Thymus (tissue), 11 donors: Measurements from ENCODE around the gene TNS3. TPM values are rescaled to one million over a fixed set of nuclear protein-coding genes. Genes with fewer than 3 reads are reported as not detected.

Experiments used
- DNase-seq, 9 donors: peaks; one replicate each; pipeline ENCODE4 v3.0.0-alpha.2; 2013; ENCODE audit warnings: low spot score in 9 of 9, low read depth in 6 of 9, missing footprints in 1 of 9
- H3K27ac ChIP-seq, 2 donors: one replicate each; pipeline ENCODE4 v1.5.1; 2013; ENCODE audit warnings: control low read depth in 1 of 2, low read depth in 1 of 2, low read length in 1 of 2, mild to moderate bottlenecking in 1 of 2, moderate library complexity in 1 of 2
- H3K27me3 ChIP-seq, 2 donors: one replicate each; pipeline ENCODE4 v1.5.1; 2013; ENCODE audit warnings: low read length in 1 of 2; ENCODE audit not compliant: control insufficient read depth in 2 of 2, insufficient read depth in 1 of 2
- H3K36me3 ChIP-seq, 2 donors: one replicate each; pipeline ENCODE4 v1.5.1; 2013; ENCODE audit warnings: low read length in 1 of 2, mild to moderate bottlenecking in 1 of 2, moderate library complexity in 1 of 2; ENCODE audit not compliant: control insufficient read depth in 2 of 2, insufficient read depth in 2 of 2
- H3K4me1 ChIP-seq, 2 donors: one replicate each; pipeline ENCODE4 v1.5.1; 2013; ENCODE audit warnings: low read length in 2 of 2; ENCODE audit not compliant: control insufficient read depth in 2 of 2, insufficient read depth in 2 of 2
- H3K4me3 ChIP-seq, 2 donors: one replicate each; pipeline ENCODE4 v1.5.1; 2013; ENCODE audit warnings: low read length in 2 of 2, control low read depth in 1 of 2, mild to moderate bottlenecking in 1 of 2
- H3K9me3 ChIP-seq, 2 donors: one replicate each; pipeline ENCODE4 v1.5.1; 2013; ENCODE audit warnings: low read length in 1 of 2, mild to moderate bottlenecking in 1 of 2; ENCODE audit not compliant: control insufficient read depth in 2 of 2, insufficient read depth in 1 of 2
- WGBS: extraction: QIAGEN DNeasy Blood & Tissue Kit; methylation state at CpG from one replicate; pipeline ENCODE4 v1.1.7; 2013; 5-methylcytosine and 5-hydroxymethylcytosine counted together
- polyA plus RNA-seq: library from polyadenylated mRNA; stranded (reverse); fragments of 200-250 nt; gene quantifications from one replicate; pipeline ENCODE4 v1.2.3, GENCODE V29; 2013
- total RNA-seq: library from RNA; stranded (reverse); fragments of 120-200 nt; gene quantifications from one replicate; pipeline ENCODE4 v1.2.4, GENCODE V29; 2013
- donor health status: healthy.

TNS3 gene
- total and polyA plus RNA-seq, 2 donors: 5.9 to 6.2 TPM

- Histone ChIP-seq H3K4me3 (no peak overlapping the region), H3K9me3 (no peaks in the 10 kb centered on the region), H3K36me3 (no peaks in the 10 kb centered on the region), H3K27me3 (no peaks in the 10 kb centered on the region), H3K4me1 (no peaks in the 10 kb centered on the region), H3K27ac (no peak overlapping the region)
- no peak for DNase-seq
- 95% methylated on average over 6 of the region's 6 CpGs for WGBS
Observed at GRCh38 chr7:47347346-47347745, 234.6 kb downstream of the TNS3 start.

- no peak overlapping the region for H3K27ac ChIP-seq
- no peak overlapping the region for H3K4me3 ChIP-seq
- no peaks in the 10 kb centered on the region for H3K4me1 ChIP-seq
- H3K9me3 ChIP-seq: no peaks in the 10 kb centered on the region
- H3K27me3 ChIP-seq: no peaks in the 10 kb centered on the region
- no peak for DNase-seq
- H3K36me3 ChIP-seq: no peaks in the 10 kb centered on the region
- WGBS: 97% methylated on average over 7 of the region's 7 CpGs
Observed at GRCh38 chr7:47346377-47346914, 235.5 kb downstream of the TNS3 start.

- no peaks in the 10 kb centered on the region for H3K36me3 ChIP-seq
- no peak overlapping the region for H3K27ac ChIP-seq
- no peaks in the 10 kb centered on the region for H3K27me3 ChIP-seq
- H3K4me1 ChIP-seq: no peaks in the 10 kb centered on the region
- no peak overlapping the region for H3K4me3 ChIP-seq
- no peak for DNase-seq
- H3K9me3 ChIP-seq: no peaks in the 10 kb centered on the region
- 95% methylated on average over 11 of the region's 11 CpGs for whole genome bisulfite sequencing
Observed at GRCh38 chr7:47345857-47346298, 236.0 kb downstream of the TNS3 start.

- H3K4me3 ChIP-seq: no peak overlapping the region
- no peak overlapping the region for H3K27ac ChIP-seq
- DNase-seq: no peak
- H3K9me3 ChIP-seq: no peaks in the 10 kb centered on the region
- H3K36me3 ChIP-seq: no peaks in the 10 kb centered on the region
- H3K4me1 ChIP-seq: no peaks in the 10 kb centered on the region
- no peaks in the 10 kb centered on the region for H3K27me3 ChIP-seq
- WGBS: 97% methylated on average over 32 of the region's 32 CpGs
Observed at GRCh38 chr7:47344171-47344955, 237.5 kb downstream of the TNS3 start.

- Histone ChIP-seq H3K9me3 (no peaks in the 10 kb centered on the region), H3K27me3 (no peaks in the 10 kb centered on the region), H3K36me3 (no peaks in the 10 kb centered on the region), H3K4me1 (no peaks in the 10 kb centered on the region), H3K27ac (no peak overlapping the region), H3K4me3 (no peak overlapping the region)
- WGBS: 99% methylated on average over 5 of the region's 5 CpGs
- DNase-seq: no peak
Observed at GRCh38 chr7:47343061-47343455, 238.9 kb downstream of the TNS3 start.

- Histone ChIP-seq H3K27ac (no peak overlapping the region), H3K27me3 (no peaks in the 10 kb centered on the region), H3K4me1 (no peaks in the 10 kb centered on the region), H3K4me3 (no peak overlapping the region), H3K9me3 (no peaks in the 10 kb centered on the region), H3K36me3 (no peaks in the 10 kb centered on the region)
- 95% methylated on average over 5 of the region's 5 CpGs for WGBS
- no peak for DNase-seq
Observed at GRCh38 chr7:47342296-47343060, 239.4 kb downstream of the TNS3 start.

- no peaks in the 10 kb centered on the region for H3K36me3 ChIP-seq
- 97% methylated on average over 3 of the region's 3 CpGs for WGBS
- no peak for DNase-seq
- no peaks in the 10 kb centered on the region for H3K4me1 ChIP-seq
- no peak overlapping the region for H3K27ac ChIP-seq
- H3K9me3 ChIP-seq: no peaks in the 10 kb centered on the region
- no peaks in the 10 kb centered on the region for H3K27me3 ChIP-seq
- no peak overlapping the region for H3K4me3 ChIP-seq
Observed at GRCh38 chr7:47340517-47340916, 241.4 kb downstream of the TNS3 start.

GRCh38 chr7:47338026-47338425 lies 243.9 kb downstream of the TNS3 start:
- WGBS: 92% methylated on average over 1 of the region's 1 CpG
- Histone ChIP-seq H3K4me1 (no peaks in the 10 kb centered on the region), H3K27me3 (no peaks in the 10 kb centered on the region), H3K9me3 (no peaks in the 10 kb centered on the region), H3K36me3 (no peaks in the 10 kb centered on the region), H3K27ac (no peak overlapping the region), H3K4me3 (no peak overlapping the region)
- DNase-seq: no peak

GRCh38 chr7:47337531-47337930 lies 244.4 kb downstream of the TNS3 start:
- H3K4me1 ChIP-seq: no peaks in the 10 kb centered on the region
- no peaks in the 10 kb centered on the region for H3K27me3 ChIP-seq
- H3K27ac ChIP-seq: no peak overlapping the region
- no peaks in the 10 kb centered on the region for H3K9me3 ChIP-seq
- DNase-seq: no peak
- H3K36me3 ChIP-seq: no peaks in the 10 kb centered on the region
- WGBS: 94% methylated on average over 3 of the region's 3 CpGs
- H3K4me3 ChIP-seq: no peak overlapping the region
